Fibroblast of the aortic adventitia (primary cell): ENCODE measurements around the gene IL31. TPM values are rescaled to one million over a fixed set of nuclear protein-coding genes. Genes with fewer than 3 reads are reported as not detected.

ENCODE experiments used
- DNase-seq: peaks from one replicate; pipeline ENCODE4 v3.0.0-alpha.2; 2010; ENCODE audit warnings: low read depth
- H3K4me3 ChIP-seq: 2 replicates; pipeline ENCODE4 v1.5.1; 2011; ENCODE audit warnings: low read depth, mild to moderate bottlenecking, control low read depth, low read length, moderate library complexity
- total RNA-seq: library from RNA; depleted of rRNA; stranded (reverse); fragments of >200 nt; gene quantifications from 2 replicates; pipeline ENCODE4 v1.2.3, GENCODE V29; 2012; ENCODE audit warnings: low replicate concordance
- TF ChIP-seq, protein P1 (sequence below): IDR thresholded peaks from 2 replicates; pipeline ENCODE4 v1.5.1; 2011; ENCODE audit warnings: mild to moderate bottlenecking, low read length, control low read depth, inconsistent platforms; ENCODE audit not compliant: insufficient read depth

IL31 gene
- total RNA-seq, 1 donor = not detected

GRCh38 chr12:122201381-122201780 is 27.4 kb upstream of the IL31 start:
- TF ChIP-seq, protein P1, sequence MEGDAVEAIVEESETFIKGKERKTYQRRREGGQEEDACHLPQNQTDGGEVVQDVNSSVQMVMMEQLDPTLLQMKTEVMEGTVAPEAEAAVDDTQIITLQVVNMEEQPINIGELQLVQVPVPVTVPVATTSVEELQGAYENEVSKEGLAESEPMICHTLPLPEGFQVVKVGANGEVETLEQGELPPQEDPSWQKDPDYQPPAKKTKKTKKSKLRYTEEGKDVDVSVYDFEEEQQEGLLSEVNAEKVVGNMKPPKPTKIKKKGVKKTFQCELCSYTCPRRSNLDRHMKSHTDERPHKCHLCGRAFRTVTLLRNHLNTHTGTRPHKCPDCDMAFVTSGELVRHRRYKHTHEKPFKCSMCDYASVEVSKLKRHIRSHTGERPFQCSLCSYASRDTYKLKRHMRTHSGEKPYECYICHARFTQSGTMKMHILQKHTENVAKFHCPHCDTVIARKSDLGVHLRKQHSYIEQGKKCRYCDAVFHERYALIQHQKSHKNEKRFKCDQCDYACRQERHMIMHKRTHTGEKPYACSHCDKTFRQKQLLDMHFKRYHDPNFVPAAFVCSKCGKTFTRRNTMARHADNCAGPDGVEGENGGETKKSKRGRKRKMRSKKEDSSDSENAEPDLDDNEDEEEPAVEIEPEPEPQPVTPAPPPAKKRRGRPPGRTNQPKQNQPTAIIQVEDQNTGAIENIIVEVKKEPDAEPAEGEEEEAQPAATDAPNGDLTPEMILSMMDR = no peak
- DNase-seq = no peak
- no peak overlapping the region for H3K4me3 ChIP-seq

DNA sequence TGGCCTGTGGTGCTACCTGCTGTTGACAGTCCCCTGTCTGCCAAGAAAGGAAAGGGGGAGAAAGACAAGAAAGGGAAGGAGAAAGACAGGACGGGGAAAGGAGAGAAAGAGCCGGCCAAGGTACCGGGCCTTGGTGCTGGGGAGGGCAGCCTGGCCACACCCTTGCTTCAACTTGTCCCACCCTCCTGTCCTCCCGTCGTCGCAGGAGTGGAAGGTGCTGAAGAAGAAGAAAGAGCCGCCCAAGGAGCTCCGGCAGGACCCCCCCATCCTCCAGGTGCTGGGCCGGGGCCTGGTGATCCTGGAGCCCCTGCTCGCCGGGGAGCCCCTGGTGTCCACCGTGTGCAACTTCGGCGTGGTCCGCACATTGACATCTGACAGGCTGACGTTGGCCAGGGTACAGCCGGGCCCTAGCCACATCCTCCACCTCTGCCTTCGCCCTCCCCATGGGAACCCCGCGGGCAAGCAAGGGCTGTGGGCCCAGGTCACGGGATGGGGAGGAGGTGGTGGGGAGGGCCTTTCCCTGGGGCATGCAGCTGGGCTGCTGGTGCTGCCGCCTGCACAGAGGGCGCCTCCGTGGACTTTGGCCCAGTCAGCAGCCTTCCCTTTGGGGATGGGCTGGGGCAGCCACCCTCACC is 26.6 kb upstream of the IL31 start:
- TF ChIP-seq, protein P1 = no peak
- no peak overlapping the region for H3K4me3 ChIP-seq
- no peak for DNase-seq

- H3K4me3 ChIP-seq = no peak overlapping the region
- no peak for DNase-seq
- TF ChIP-seq, protein P1 = no peak
Measured at GRCh38 chr12:122199484-122200355, 25.7 kb upstream of the IL31 start.

GRCh38 chr12:122197612-122197966 is 23.6 kb upstream of the IL31 start:
- DNase-seq = no peak
- TF ChIP-seq, protein P1 = no peak
- no peak overlapping the region for H3K4me3 ChIP-seq

DNA sequence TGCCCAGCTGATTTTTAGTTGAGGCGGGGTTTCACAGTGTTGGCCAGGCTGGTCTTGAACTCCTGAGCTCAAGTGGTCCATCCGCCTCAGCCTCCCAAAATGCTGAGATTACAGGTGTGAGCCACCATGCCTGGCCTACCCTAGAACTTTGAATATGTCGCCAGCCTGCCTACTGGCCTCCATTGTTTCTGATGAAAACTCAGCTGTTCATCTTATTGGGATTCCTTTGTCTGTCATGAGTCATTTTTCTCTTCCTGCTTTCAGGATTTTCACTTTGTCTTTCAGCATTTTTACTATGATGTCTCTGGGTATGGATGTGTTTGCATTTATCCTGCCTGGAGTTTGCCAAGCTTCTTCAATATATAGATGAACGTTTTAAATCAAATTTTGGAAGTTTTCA is 21.4 kb upstream of the IL31 start:
- H3K4me3 ChIP-seq = no peak overlapping the region
- TF ChIP-seq, protein P1 = no peak
- no peak for DNase-seq

DNA sequence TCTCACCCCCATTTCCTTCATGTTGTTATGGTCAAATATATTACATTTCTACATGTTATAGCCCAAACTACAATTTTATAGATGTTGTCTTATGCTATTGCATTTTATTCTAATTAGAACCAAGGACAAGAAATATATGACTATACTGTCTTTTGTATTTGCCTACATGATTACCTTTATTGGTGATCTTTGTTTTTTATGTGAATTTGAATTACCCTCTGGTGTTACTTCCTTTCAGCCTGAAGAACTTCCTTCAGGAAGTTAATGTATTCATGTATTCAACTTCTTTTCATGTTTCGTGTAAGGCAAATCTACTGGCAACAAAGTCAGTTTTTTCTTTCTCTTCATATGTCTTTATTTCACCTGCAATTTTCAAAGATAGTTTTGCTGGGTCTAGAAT is 20.8 kb upstream of the IL31 start:
- TF ChIP-seq, protein P1 = no peak
- no peak overlapping the region for H3K4me3 ChIP-seq
- no peak for DNase-seq
